ENCODE measurements around the gene ANKS3.

The ANKS3 gene

GRCh38 chr16:4734063-4734729 is at the start of gene ANKS3, which contains the start of gene DNAAF8:
ANKS3 (minus strand) TSS chr16:4734271; CDS start chr16:4730149, 4,122 bp downstream.
DNAAF8 (plus strand) TSS chr16:4734537; CDS start chr16:4736515, 1,978 bp downstream.
- Mint-ChIP-seq H3K36me3 (ENCODE audit: low read depth) (peaks cover 5% of the 10 kb centered on the region), H3K4me3 (peak within 1 kb of the TSS; percentile 89), H3K27ac (peak within 1 kb of the TSS; percentile 88), H3K4me1 (ENCODE audit: low read depth) (peaks cover 18% of the 10 kb centered on the region), H3K9me3 (no peaks in the 10 kb centered on the region), H3K27me3 (no peaks in the 10 kb centered on the region)

GRCh38 chr16:4783251-4783950 is 49.3 kb upstream of the ANKS3 start:
- Mint-ChIP-seq H3K4me1 (ENCODE audit: low read depth) (no peaks in the 10 kb centered on the region), H3K27me3 (no peaks in the 10 kb centered on the region), H3K36me3 (ENCODE audit: low read depth) (no peaks in the 10 kb centered on the region), H3K9me3 (no peaks in the 10 kb centered on the region), H3K27ac (no peak overlapping the region), H3K4me3 (no peak overlapping the region)

GRCh38 chr16:4780235-4780634 is 46.2 kb upstream of the ANKS3 start:
- Mint-ChIP-seq H3K4me3 (no peak overlapping the region), H3K27me3 (no peaks in the 10 kb centered on the region), H3K9me3 (no peaks in the 10 kb centered on the region), H3K27ac (no peak overlapping the region), H3K36me3 (ENCODE audit: low read depth) (no peaks in the 10 kb centered on the region), H3K4me1 (ENCODE audit: low read depth) (no peaks in the 10 kb centered on the region)

- H3K9me3 Mint-ChIP-seq: no peaks in the 10 kb centered on the region
- no peak overlapping the region for H3K4me3 Mint-ChIP-seq
- no peaks in the 10 kb centered on the region for H3K4me1 Mint-ChIP-seq (ENCODE audit: low read depth)
- H3K27ac Mint-ChIP-seq: no peak overlapping the region
- H3K36me3 Mint-ChIP-seq (ENCODE audit: low read depth): no peaks in the 10 kb centered on the region
- no peaks in the 10 kb centered on the region for H3K27me3 Mint-ChIP-seq
Measured at GRCh38 chr16:4778050-4778392, 44.0 kb upstream of the ANKS3 start.

- Mint-ChIP-seq H3K27me3 (no peaks in the 10 kb centered on the region), H3K27ac (no peak overlapping the region), H3K9me3 (no peaks in the 10 kb centered on the region), H3K4me3 (no peak overlapping the region), H3K4me1 (ENCODE audit: low read depth) (no peaks in the 10 kb centered on the region), H3K36me3 (ENCODE audit: low read depth) (no peaks in the 10 kb centered on the region)
Measured at GRCh38 chr16:4777339-4778049, 43.4 kb upstream of the ANKS3 start.

- Mint-ChIP-seq H3K36me3 (ENCODE audit: low read depth) (no peaks in the 10 kb centered on the region), H3K4me1 (ENCODE audit: low read depth) (no peaks in the 10 kb centered on the region), H3K27me3 (no peaks in the 10 kb centered on the region), H3K9me3 (no peaks in the 10 kb centered on the region), H3K4me3 (no peak overlapping the region), H3K27ac (no peak overlapping the region)
Measured at GRCh38 chr16:4776141-4776705, 42.2 kb upstream of the ANKS3 start.

GRCh38 chr16:4775005-4775404 is 40.9 kb upstream of the ANKS3 start:
- Mint-ChIP-seq H3K27me3 (no peaks in the 10 kb centered on the region), H3K4me1 (ENCODE audit: low read depth) (no peaks in the 10 kb centered on the region), H3K36me3 (ENCODE audit: low read depth) (no peaks in the 10 kb centered on the region), H3K4me3 (no peak overlapping the region), H3K27ac (no peak overlapping the region), H3K9me3 (no peaks in the 10 kb centered on the region)

GRCh38 chr16:4772351-4772750 is 38.3 kb upstream of the ANKS3 start:
- H3K27ac Mint-ChIP-seq: no peak overlapping the region
- no peak overlapping the region for H3K4me3 Mint-ChIP-seq
- H3K36me3 Mint-ChIP-seq (ENCODE audit: low read depth): no peaks in the 10 kb centered on the region
- H3K9me3 Mint-ChIP-seq: no peaks in the 10 kb centered on the region
- H3K27me3 Mint-ChIP-seq: no peaks in the 10 kb centered on the region
- H3K4me1 Mint-ChIP-seq (ENCODE audit: low read depth): peaks cover 16% of the 10 kb centered on the region

GRCh38 chr16:4771646-4772045 is 37.6 kb upstream of the ANKS3 start:
- H3K9me3 Mint-ChIP-seq: no peaks in the 10 kb centered on the region
- H3K27ac Mint-ChIP-seq: no peak overlapping the region
- H3K4me1 Mint-ChIP-seq (ENCODE audit: low read depth): peaks cover 20% of the 10 kb centered on the region
- no peak overlapping the region for H3K4me3 Mint-ChIP-seq
- no peaks in the 10 kb centered on the region for H3K27me3 Mint-ChIP-seq
- H3K36me3 Mint-ChIP-seq (ENCODE audit: low read depth): no peaks in the 10 kb centered on the region

- H3K27ac Mint-ChIP-seq: peak overlapping the region; percentile 15
- H3K27me3 Mint-ChIP-seq: no peaks in the 10 kb centered on the region
- H3K36me3 Mint-ChIP-seq (ENCODE audit: low read depth): peaks cover 3% of the 10 kb centered on the region
- peaks cover 34% of the 10 kb centered on the region for H3K4me1 Mint-ChIP-seq (ENCODE audit: low read depth)
- H3K9me3 Mint-ChIP-seq: no peaks in the 10 kb centered on the region
- H3K4me3 Mint-ChIP-seq: peak overlapping the region; percentile 86
Measured at GRCh38 chr16:4769306-4769638, 35.2 kb upstream of the ANKS3 start.

GRCh38 chr16:4768549-4769305 is 34.7 kb upstream of the ANKS3 start:
- H3K27ac Mint-ChIP-seq: peak overlapping the region; percentile 91
- peaks cover 3% of the 10 kb centered on the region for H3K36me3 Mint-ChIP-seq (ENCODE audit: low read depth)
- H3K9me3 Mint-ChIP-seq: no peaks in the 10 kb centered on the region
- no peaks in the 10 kb centered on the region for H3K27me3 Mint-ChIP-seq
- peaks cover 34% of the 10 kb centered on the region for H3K4me1 Mint-ChIP-seq (ENCODE audit: low read depth)
- H3K4me3 Mint-ChIP-seq: peak overlapping the region; percentile 86

- Mint-ChIP-seq H3K9me3 (no peaks in the 10 kb centered on the region), H3K36me3 (ENCODE audit: low read depth) (peaks cover 4% of the 10 kb centered on the region), H3K4me3 (peak overlapping the region; percentile 86), H3K4me1 (ENCODE audit: low read depth) (peaks cover 34% of the 10 kb centered on the region), H3K27ac (peak overlapping the region; percentile 91), H3K27me3 (no peaks in the 10 kb centered on the region)
Measured at GRCh38 chr16:4767872-4768548, 33.9 kb upstream of the ANKS3 start.

- Mint-ChIP-seq H3K27ac (peak within 1 kb of the TSS; percentile 91), H3K36me3 (ENCODE audit: low read depth) (peaks cover 13% of the 10 kb centered on the region), H3K4me1 (ENCODE audit: low read depth) (peaks cover 34% of the 10 kb centered on the region), H3K4me3 (peak within 1 kb of the TSS; percentile 88), H3K27me3 (no peaks in the 10 kb centered on the region), H3K9me3 (no peaks in the 10 kb centered on the region)
Measured at GRCh38 chr16:4766875-4767628, 33.0 kb upstream of the ANKS3 start, which contains the start of gene ZNF500. ZNF500 (minus strand) TSS chr16:4767162; CDS start chr16:4765978, 1,184 bp downstream.
